K562 (cell line): ENCODE results near the gene CCNI. TPM values are rescaled to one million over a fixed set of nuclear protein-coding genes. Genes with fewer than 3 reads are reported as not detected.
"Not testable (repeated sequence)": the region's sequence is repeated elsewhere in the genome, so short reads cannot be mapped to it uniquely, and the experiment has no call there.

ENCODE experiments used
- ATAC-seq: fragments of 200-7000 bp; cut with Tn5 transposase; 3 replicates; pipeline ENCODE4 v1.9.1; 2020; ENCODE audit warnings: moderate library complexity
- BruUV-seq: library from RNA; stranded (reverse); fragments of 400-500 nt; replicated peaks from 2 replicates; lab custom pipeline; 2021; lab: Mats Ljungman, UMichigan
- CTCF ChIA-PET: fragments of 300-600 bp; formaldehyde crosslinking; extraction: SDS; loops from one replicate; lab custom pipeline; 2021; ENCODE audit warnings: low intra/inter-chr PET ratio; lab: Yijun Ruan, JAX
- POLR2A ChIA-PET: fragments of 300-600, 350-650 bp; sonication (Branson Sonifier 250); formaldehyde crosslinking; extraction: SDS; loops from one replicate; lab custom pipeline; 2021; ENCODE audit warnings: antibody characterized with exemption, inconsistent platforms; lab: Yijun Ruan, JAX
- DNase-seq, 4 experiments: peaks; one replicate each; pipeline versions ENCODE4 v3.0.0 to v3.0.0-alpha.2; 2011 to 2018; ENCODE audit warnings: low spot score in 3 of 4, mixed read lengths in 3 of 4; ENCODE audit errors: extremely low read depth in 1 of 4
- FAIRE-seq: peaks from 2 replicates; lab custom pipeline; 2011; peaks lifted over from hg19 to GRCh38; lab: Jason Lieb, UNC
- H2AFZ ChIP-seq: 2 replicates; pipeline ENCODE4 v1.6.0; 2011; ENCODE audit warnings: low read depth, low read length, control low read depth, inconsistent platforms
- H3K27ac ChIP-seq: fragments of 200-600 bp; 3 replicates; pipeline ENCODE4 v1.8.0; 2011; ENCODE audit warnings: low read depth, mild to moderate bottlenecking, control low read depth, inconsistent platforms, low read length, moderate library complexity, mixed read lengths; ENCODE audit errors: extremely low read depth
- H3K27me3 ChIP-seq, 2 experiments: fragments of 300-600 bp in 1 of 2; 2 replicates in 1 of 2; 3 replicates in 1 of 2; pipeline versions ENCODE4 v1.6.0 to v1.8.0; 2011; ENCODE audit warnings: inconsistent platforms in 2 of 2, low read length in 2 of 2, mild to moderate bottlenecking in 1 of 2, mixed read lengths in 1 of 2, moderate library complexity in 1 of 2; ENCODE audit not compliant: control insufficient read depth in 2 of 2, insufficient read depth in 2 of 2
- H3K36me3 ChIP-seq: fragments of 300-600 bp; 3 replicates; pipeline ENCODE4 v1.8.0; 2011; ENCODE audit warnings: mild to moderate bottlenecking, low read length, inconsistent platforms; ENCODE audit not compliant: control insufficient read depth, insufficient read depth
- H3K4me1 ChIP-seq, 2 experiments: fragments of 200-600 bp in 1 of 2; replicated peaks in 1 of 2; 2 replicates in 1 of 2; 3 replicates in 1 of 2; pipeline versions ENCODE4 v1.5.1 to v1.8.0; 2011; ENCODE audit warnings: inconsistent platforms in 2 of 2, low read length in 2 of 2, mild to moderate bottlenecking in 1 of 2, mixed read lengths in 1 of 2, moderate library complexity in 1 of 2; ENCODE audit not compliant: control insufficient read depth in 2 of 2, insufficient read depth in 2 of 2
- H3K4me2 ChIP-seq: 2 replicates; pipeline ENCODE4 v1.6.1; 2011; ENCODE audit warnings: low read length, control low read depth, inconsistent platforms, mixed read lengths; ENCODE audit not compliant: insufficient read depth
- H3K4me3 ChIP-seq: fragments of 200-600 bp; sonication (generic), shearing (Covaris generic); 2 replicates; pipeline ENCODE4 v1.5.1; 2016; ENCODE audit warnings: control low read depth, inconsistent platforms
- H3K79me2 ChIP-seq: fragments of 200-600 bp; 3 replicates; pipeline ENCODE4 v1.8.0; 2011; ENCODE audit warnings: low read length, inconsistent platforms; ENCODE audit not compliant: control insufficient read depth, insufficient read depth
- H3K9ac ChIP-seq, 2 experiments: 2 replicates each; pipeline versions ENCODE4 v1.6.0 to v1.6.1; 2011; ENCODE audit warnings: low read depth in 2 of 2, low read length in 2 of 2, control low read depth in 1 of 2, inconsistent platforms in 1 of 2, mild to moderate bottlenecking in 1 of 2, mixed read lengths in 1 of 2; ENCODE audit not compliant: insufficient read depth in 1 of 2
- H3K9me1 ChIP-seq: one replicate; pipeline ENCODE4 v1.6.0; 2011; ENCODE audit warnings: inconsistent platforms, mild to moderate bottlenecking, low read length, moderate library complexity; ENCODE audit not compliant: control insufficient read depth, insufficient read depth
- H3K9me3 ChIP-seq: replicated peaks from 2 replicates; pipeline ENCODE4 v1.5.1; 2011; ENCODE audit warnings: low read depth, low read length, inconsistent platforms; ENCODE audit not compliant: control insufficient read depth, insufficient read depth
- H4K20me1 ChIP-seq: replicated peaks from 2 replicates; pipeline ENCODE4 v1.6.1; 2011; ENCODE audit warnings: low read length, inconsistent platforms, mixed read lengths; ENCODE audit not compliant: control insufficient read depth, insufficient read depth
- FOXJ2 ChIP-seq: fragments of 200-800 bp; sonication (Bioruptor generic); IDR thresholded peaks from 2 replicates; pipeline ENCODE4 v1.6.1; 2016; ENCODE audit warnings: missing genetic modification characterization, missing compliant biosample characterization
- LARP7 ChIP-seq: fragments of 450-650 bp; IDR thresholded peaks from 2 replicates; pipeline ENCODE4 v1.6.1; 2016
- NCOA2 ChIP-seq, 2 experiments: fragments of 450-650 bp; IDR thresholded peaks; 2 replicates each; pipeline ENCODE4 v1.6.1; 2018; ENCODE audit warnings: mild to moderate bottlenecking in 2 of 2, moderate library complexity in 1 of 2; ENCODE audit not compliant: partially characterized antibody in 2 of 2
- RNF2 ChIP-seq: sonication (generic); IDR thresholded peaks from 2 replicates; pipeline ENCODE4 v1.6.1; 2016
- ZBED1 ChIP-seq: IDR thresholded peaks from 2 replicates; pipeline ENCODE4 v1.6.1; 2014
- ZNF143 ChIP-seq: sonication (generic); formaldehyde crosslinking; IDR thresholded peaks from 2 replicates; pipeline ENCODE4 v1.9.0; 2022; ENCODE audit warnings: mild to moderate bottlenecking, missing genetic modification reagents
- WGBS: fragments of 100-300 bp; shearing (Covaris generic); methylation state at CpG from one replicate; pipeline ENCODE4 v1.1.6; 2016; ENCODE audit warnings: low coverage, mixed read lengths; ENCODE audit not compliant: insufficient coverage; ENCODE audit errors: missing lambda C conversion rate; 5-methylcytosine and 5-hydroxymethylcytosine counted together
- in situ Hi-C: fragments of 300-500 bp; cut with MboI; formaldehyde crosslinking; loops from 4 replicates; pipeline ENCODE4 v1.15.0; 2018; ENCODE audit warnings: inconsistent platforms, mixed read lengths
- intact Hi-C: fragments of 100-400 bp; cut with micrococcal nuclease; formaldehyde crosslinking; loops from 2 replicates; pipeline ENCODE4 v1.14.2; 2022
- polyA plus RNA-seq, 8 experiments: library from polyadenylated mRNA; depleted of rRNA in 4 of 8; stranded (reverse) in 5 of 8; unstranded in 3 of 8; fragments of >200 nt; fragmentation: Nextera tagmentation in 2 of 8; fragmentation: Illumina TruSeq in 1 of 8; extraction: Ambion mirVana in 2 of 8; extraction: Trizol in 1 of 8; gene quantifications; 2 replicates each; pipeline versions ENCODE4 v1.2.1 to v1.2.3, GENCODE V29; 2011 to 2014; ENCODE audit warnings: inconsistent platforms in 1 of 8, missing spikeins in 1 of 8
- total RNA-seq, 7 experiments: library from RNA; depleted of rRNA in 6 of 7; stranded (reverse); fragments of >200 nt in 6 of 7; fragmentation: Illumina TruSeq in 2 of 7; extraction: Trizol in 2 of 7; gene quantifications; 2 replicates each; pipeline versions ENCODE4 v1.2.1 to v1.2.3, GENCODE V29; 2011 to 2021; ENCODE audit warnings: low replicate concordance in 1 of 7

Gene CCNI
- total and polyA plus RNA-seq, 9 of the 15 experiments (the other 6 are each of a cell fraction or from before 2014, with no cell fraction given): 43.3 to 159 (median 98.5) TPM

DNA sequence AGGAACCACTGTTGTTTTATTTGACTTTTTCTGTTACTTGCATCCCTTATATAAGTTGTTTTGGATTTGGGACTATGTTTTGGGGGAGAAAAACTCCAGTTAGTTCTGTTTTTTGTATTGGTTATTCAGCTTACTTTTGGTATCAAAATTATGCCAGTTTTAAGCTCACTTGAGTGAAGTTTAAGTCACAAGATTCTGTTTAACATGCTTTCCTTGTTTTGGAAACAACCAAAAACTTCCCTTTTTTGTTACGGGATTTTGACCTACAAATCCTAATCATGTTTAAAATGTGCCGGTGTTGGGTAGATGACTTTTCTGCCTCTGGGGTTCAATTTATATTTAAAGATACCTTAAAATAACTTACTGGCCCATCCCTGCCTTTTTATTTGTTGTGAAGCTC, 36.0 kb downstream of the CCNI start (continued):
- no peak for TF ChIP-seq NCOA2 (IDR thresholded peaks at IDR 0.05; ENCODE audit: partially characterized antibody in 2 of 2)
- no peak for TF ChIP-seq FOXJ2 (tag)
- no peak for TF ChIP-seq ZNF143 (CRISPR knock-in tag)

DNA sequence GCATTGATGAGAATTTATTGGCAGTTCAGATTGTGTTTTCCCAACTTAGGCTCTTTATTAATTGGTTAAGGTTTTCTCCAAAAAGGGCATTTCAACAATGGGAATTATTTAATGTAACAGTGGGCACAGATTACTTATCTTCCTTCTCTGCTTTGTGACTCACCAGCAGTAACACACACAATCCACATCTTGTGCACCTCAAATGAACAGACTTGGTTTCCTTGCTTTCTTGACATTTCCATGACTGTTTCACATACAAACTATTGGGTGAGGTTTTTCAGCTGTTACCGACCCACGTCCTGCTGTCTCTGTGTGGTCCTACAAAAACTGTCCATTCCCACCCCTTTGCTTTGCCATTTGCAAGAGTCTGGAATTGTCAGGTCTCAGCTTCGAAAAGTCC, 38.1 kb downstream of the CCNI start:
- no peaks in the 10 kb centered on the region for H3K9me1 ChIP-seq
- no peak for DNase-seq
- no peak overlapping the region for H3K9ac ChIP-seq
- no peaks in the 10 kb centered on the region for H3K79me2 ChIP-seq
- TF ChIP-seq ZBED1 (no peak), LARP7 (no peak), RNF2 (no peak)
- TF ChIP-seq, all 486 proteins: peak for 0
- no peaks in the 10 kb centered on the region for H3K9me3 ChIP-seq
- FAIRE-seq (no peak), ATAC-seq (no peak)
- 97% methylated on average over 3 of the region's 3 CpGs for WGBS
- no peak overlapping the region for H2AFZ ChIP-seq
- no peak overlapping the region for H3K4me3 ChIP-seq
- ChIA-PET CTCF (no interaction called here), POLR2A (no interaction called here)
- H3K27me3 ChIP-seq: no peaks in the 10 kb centered on the region
- intact Hi-C loops (no loop called here), in situ Hi-C loops (no loop called here)
- no peaks in the 10 kb centered on the region for H4K20me1 ChIP-seq
- no peak overlapping the region for H3K4me2 ChIP-seq
- H3K36me3 ChIP-seq: peaks cover 41% of the 10 kb centered on the region
- no TSS peak for BruUV-seq
- no peak overlapping the region for H3K27ac ChIP-seq
- H3K4me1 ChIP-seq: no peaks in the 10 kb centered on the region

DNA sequence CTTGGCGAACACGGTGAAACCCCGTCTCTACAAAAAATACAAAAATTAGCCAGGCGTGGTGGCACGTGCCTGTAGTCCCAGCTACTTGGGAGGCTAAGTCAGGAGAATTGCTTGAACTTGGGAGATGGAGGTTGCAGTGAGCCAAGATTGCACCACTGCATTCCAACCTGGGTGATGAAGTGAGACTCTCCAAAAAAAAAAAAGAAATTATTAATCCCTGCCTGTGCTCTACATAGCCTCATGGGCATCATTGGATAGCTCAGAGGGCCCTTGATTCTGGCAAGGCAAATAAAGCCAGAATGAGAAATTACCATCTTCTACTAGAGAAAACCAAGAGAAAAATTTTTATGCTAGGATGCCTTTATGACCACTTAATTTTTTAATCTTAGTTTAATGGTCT, 38.6 kb downstream of the CCNI start:
- in situ Hi-C loops, H3K27ac ChIP-seq, H3K4me1 ChIP-seq, H3K9me1 ChIP-seq, POLR2A ChIA-PET, BruUV-seq, intact Hi-C loops, ATAC-seq, FAIRE-seq, H3K9me3 ChIP-seq, H3K27me3 ChIP-seq, H2AFZ ChIP-seq, CTCF ChIA-PET, DNase-seq, H3K9ac ChIP-seq, H3K4me2 ChIP-seq, H4K20me1 ChIP-seq, H3K79me2 ChIP-seq, H3K4me3 ChIP-seq: not testable (repeated sequence)
- 100% methylated on average over 5 of the region's 5 CpGs for WGBS
- peaks cover 47% of the 10 kb centered on the region for H3K36me3 ChIP-seq
